RWPE2 (cell line): ENCODE results near the gene DUXB.

Experiments used
- ATAC-seq: fragments of 200-7000 bp; cut with Tn5 transposase; 3 replicates; pipeline ENCODE4 v1.9.1; 2021; ENCODE audit warnings: low read depth
- DNase-seq: peaks from one replicate; pipeline ENCODE4 v3.0.0-alpha.2; 2020; ENCODE audit warnings: low spot score
- H3K27ac ChIP-seq: fragments of 450-650 bp; 2 replicates; pipeline ENCODE4 v1.5.1; 2017; ENCODE audit warnings: mild to moderate bottlenecking; ENCODE audit not compliant: poor library complexity, severe bottlenecking
- H3K27me3 ChIP-seq: fragments of 250-450 bp; sonication (Bioruptor Pico); 2 replicates; pipeline ENCODE4 v1.5.1; 2021; ENCODE audit warnings: mild to moderate bottlenecking, moderate library complexity; ENCODE audit not compliant: insufficient read depth, poor library complexity, severe bottlenecking
- H3K36me3 ChIP-seq: fragments of 250-450 bp; sonication (Bioruptor Pico); 2 replicates; pipeline ENCODE4 v1.5.1; 2020; ENCODE audit warnings: low read depth, mild to moderate bottlenecking, moderate library complexity
- H3K4me1 ChIP-seq: fragments of 250-450 bp; sonication (Bioruptor Pico); 2 replicates; pipeline ENCODE4 v1.5.1; 2021; ENCODE audit warnings: mild to moderate bottlenecking, moderate library complexity; ENCODE audit not compliant: insufficient read depth, poor library complexity, severe bottlenecking
- H3K4me3 ChIP-seq: fragments of 250-450 bp; sonication (Bioruptor Pico); 2 replicates; pipeline ENCODE4 v1.5.1; 2021; ENCODE audit warnings: mild to moderate bottlenecking, moderate library complexity; ENCODE audit not compliant: severe bottlenecking
- H3K9me3 ChIP-seq: fragments of 250-450 bp; sonication (Bioruptor Pico); 2 replicates; pipeline ENCODE4 v1.5.1; 2021; ENCODE audit warnings: mild to moderate bottlenecking, moderate library complexity; ENCODE audit not compliant: severe bottlenecking
- CTCF ChIP-seq: fragments of 450-650 bp; IDR thresholded peaks from one replicate; pipeline ENCODE4 v1.5.1; 2017; ENCODE audit warnings: mild to moderate bottlenecking, moderate library complexity; ENCODE audit not compliant: poor library complexity, severe bottlenecking

Gene DUXB

GRCh38 chr16:75647112-75647491 lies 54.2 kb downstream of the DUXB start:
- TF ChIP-seq CTCF: no peak
- DNase-seq (no peak), ATAC-seq (peak; percentile 18)
- H3K4me3 ChIP-seq: peak overlapping the region; percentile 75
- H3K27me3 ChIP-seq: no peaks in the 10 kb centered on the region
- no peaks in the 10 kb centered on the region for H3K9me3 ChIP-seq
- H3K27ac ChIP-seq: peak overlapping the region; percentile 84
- H3K36me3 ChIP-seq: peaks cover 56% of the 10 kb centered on the region
- peaks cover 17% of the 10 kb centered on the region for H3K4me1 ChIP-seq

DNA sequence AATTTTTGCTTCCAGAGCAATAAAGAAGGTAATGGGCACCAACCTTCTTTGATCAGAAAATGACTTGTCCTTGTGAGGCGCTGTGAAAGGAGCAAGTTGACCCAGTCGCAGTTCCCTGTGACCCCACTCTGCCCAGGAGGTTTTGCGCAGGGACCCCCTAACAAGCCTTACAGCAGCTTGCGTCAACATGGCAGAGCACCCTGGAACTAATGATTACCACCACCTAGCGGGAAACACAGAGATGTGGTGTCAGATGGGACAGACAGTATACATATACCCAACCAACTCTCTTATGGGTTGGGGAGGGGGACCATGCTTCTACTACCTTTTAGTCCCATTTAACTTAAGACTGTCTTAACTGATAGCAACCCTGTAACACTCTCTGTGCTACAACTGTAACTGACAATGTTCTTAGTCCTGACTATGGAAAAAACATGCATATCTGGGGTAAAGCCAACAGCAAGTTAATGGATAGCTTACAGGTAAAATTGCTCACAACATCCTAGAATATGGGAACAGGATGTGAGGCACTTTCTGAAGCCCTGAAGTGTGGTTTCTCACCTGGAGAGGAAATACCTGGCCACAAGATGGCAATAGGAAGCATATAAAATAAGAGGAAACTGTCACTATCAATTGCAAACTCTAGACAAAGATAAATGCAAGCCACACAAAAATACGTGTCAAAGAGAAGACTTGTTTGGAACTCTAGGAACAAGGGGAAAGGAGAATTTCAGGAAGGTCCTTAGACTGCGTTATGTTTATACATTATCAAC lies 56.8 kb downstream of the DUXB start:
- DNase-seq (no peak), ATAC-seq (no peak)
- no peak overlapping the region for H3K27ac ChIP-seq
- H3K27me3 ChIP-seq: no peaks in the 10 kb centered on the region
- H3K4me3 ChIP-seq: no peak overlapping the region
- H3K9me3 ChIP-seq: no peaks in the 10 kb centered on the region
- H3K4me1 ChIP-seq: peaks cover 3% of the 10 kb centered on the region
- H3K36me3 ChIP-seq: peaks cover 71% of the 10 kb centered on the region
- TF ChIP-seq CTCF: peak; percentile 44
